K562 (cell line): ENCODE measurements around the gene JUNB. TPM values are rescaled to one million over a fixed set of nuclear protein-coding genes. Genes with fewer than 3 reads are reported as not detected.
A peak's percentile ranks its signal among the peaks of the same experiment; 100 is the strongest.

ENCODE experiments used
- ERF ChIP-seq: fragments of 450-650 bp; formaldehyde crosslinking; IDR thresholded peaks from 2 replicates; pipeline ENCODE4 v1.4.0; 2020; ENCODE audit warnings: mild to moderate bottlenecking, mixed read lengths
- GATAD2B ChIP-seq: fragments of 450-650 bp; IDR thresholded peaks from 2 replicates; pipeline ENCODE4 v1.6.1; 2017; ENCODE audit warnings: mild to moderate bottlenecking, borderline replicate concordance
- GTF2A2 ChIP-seq: IDR thresholded peaks from 2 replicates; pipeline ENCODE4 v1.6.1; 2016; ENCODE audit warnings: mild to moderate bottlenecking, missing genetic modification characterization, missing compliant biosample characterization
- HMG20A ChIP-seq: fragments of 450-650 bp; formaldehyde crosslinking; conservative IDR thresholded peaks from 2 replicates; pipeline ENCODE4 v1.4.0; 2020; ENCODE audit warnings: mild to moderate bottlenecking, mixed read lengths
- KAT2B ChIP-seq: IDR thresholded peaks from one replicate; pipeline ENCODE4 v1.6.1; 2012; ENCODE audit warnings: low read depth, mild to moderate bottlenecking, control low read depth, inconsistent platforms, low read length, moderate library complexity
- KLF16 ChIP-seq: IDR thresholded peaks from 2 replicates; pipeline ENCODE4 v1.6.1; 2016; ENCODE audit warnings: antibody characterized with exemption
- LEF1 ChIP-seq: fragments of 450-650 bp; IDR thresholded peaks from 2 replicates; pipeline ENCODE4 v1.6.1; 2016; ENCODE audit warnings: mild to moderate bottlenecking
- NR2C2 ChIP-seq, 2 experiments: fragments of 200-800 bp in 1 of 2; sonication (Bioruptor generic) in 1 of 2; sonication (generic) in 1 of 2; formaldehyde crosslinking in 1 of 2; IDR thresholded peaks; 2 replicates each; pipeline versions ENCODE4 v1.6.1 to v1.8.0; 2016 to 2022; ENCODE audit warnings: mild to moderate bottlenecking in 1 of 2, missing compliant biosample characterization in 1 of 2, missing genetic modification characterization in 1 of 2, missing genetic modification reagents in 1 of 2
- ZFP30 ChIP-seq: fragments of 250-450 bp; sonication (Bioruptor Pico); IDR thresholded peaks from 2 replicates; pipeline ENCODE4 v1.8.0; 2022; ENCODE audit warnings: moderate library complexity, mild to moderate bottlenecking, inconsistent platforms, borderline replicate concordance
- ZNF133 ChIP-seq: fragments of 250-450 bp; sonication (Bioruptor Pico); IDR thresholded peaks from 2 replicates; pipeline ENCODE4 v1.4.0; 2020; ENCODE audit warnings: mild to moderate bottlenecking
- polyA plus RNA-seq, 8 experiments: library from polyadenylated mRNA; depleted of rRNA in 4 of 8; stranded (reverse) in 5 of 8; unstranded in 3 of 8; fragments of >200 nt; fragmentation: Nextera tagmentation in 2 of 8; fragmentation: Illumina TruSeq in 1 of 8; extraction: Ambion mirVana in 2 of 8; extraction: Trizol in 1 of 8; gene quantifications; 2 replicates each; pipeline versions ENCODE4 v1.2.1 to v1.2.3, GENCODE V29; 2011 to 2014; ENCODE audit warnings: inconsistent platforms in 1 of 8, missing spikeins in 1 of 8
- total RNA-seq, 7 experiments: library from RNA; depleted of rRNA in 6 of 7; stranded (reverse); fragments of >200 nt in 6 of 7; fragmentation: Illumina TruSeq in 2 of 7; extraction: Trizol in 2 of 7; gene quantifications; 2 replicates each; pipeline versions ENCODE4 v1.2.1 to v1.2.3, GENCODE V29; 2011 to 2021; ENCODE audit warnings: low replicate concordance in 1 of 7
- TF ChIP-seq, protein P1 (sequence below): sonication (generic); formaldehyde crosslinking; IDR thresholded peaks from 2 replicates; pipeline ENCODE4 v1.8.0; 2022; ENCODE audit warnings: mild to moderate bottlenecking, missing genetic modification reagents
- TF ChIP-seq, protein P2 (sequence below): sonication (generic); formaldehyde crosslinking; IDR thresholded peaks from 2 replicates; pipeline ENCODE4 v1.8.0; 2022; ENCODE audit warnings: mild to moderate bottlenecking, low read depth, missing genetic modification reagents
- TF ChIP-seq, protein P3 (sequence below): fragments of 250-450 bp; sonication (Bioruptor Pico); IDR thresholded peaks from 2 replicates; pipeline ENCODE4 v1.8.0; 2022; ENCODE audit warnings: moderate library complexity, mild to moderate bottlenecking, inconsistent platforms
- TF ChIP-seq, protein P4 (sequence below): fragments of 200-800 bp; sonication (Bioruptor generic); IDR thresholded peaks from 2 replicates; pipeline ENCODE4 v1.6.1; 2017; ENCODE audit warnings: missing genetic modification characterization, missing compliant biosample characterization
- TF ChIP-seq, protein P5 (sequence below), 2 experiments: fragments of 450-650 bp; formaldehyde crosslinking in 1 of 2; IDR thresholded peaks; 2 replicates each; pipeline versions ENCODE4 v1.4.0 to v1.6.1; 2014 to 2020; ENCODE audit warnings: mild to moderate bottlenecking in 2 of 2, borderline replicate concordance in 1 of 2, low read depth in 1 of 2

The JUNB gene
- total and polyA plus RNA-seq, 9 of the 15 experiments (the other 6 are each of a cell fraction or from before 2014, with no cell fraction given) = 0.23 to 88.1 (median 13.1) TPM

DNA sequence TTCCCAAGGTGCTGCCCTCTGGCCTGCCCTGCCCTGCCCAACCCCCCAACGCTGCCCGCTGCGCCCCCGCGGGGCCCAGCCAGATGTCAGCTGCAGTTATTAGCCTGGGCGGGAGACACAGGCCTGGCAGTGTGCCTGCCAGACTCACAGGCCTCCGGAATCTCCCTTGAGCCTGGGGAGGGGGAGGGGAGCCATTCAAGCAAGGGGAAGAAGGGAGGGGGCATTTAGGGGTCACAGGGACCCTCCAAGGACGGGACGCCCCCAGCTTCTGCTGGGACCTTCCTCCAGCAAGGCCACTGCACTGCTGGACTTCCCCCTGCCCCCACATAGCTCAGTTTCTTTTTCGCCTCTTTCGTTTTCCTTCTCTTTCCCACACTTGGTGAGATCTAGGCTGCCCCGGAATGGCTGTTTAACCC lies 2.6 kb upstream of the JUNB start (continued):
- TF ChIP-seq NR2C2 (CRISPR knock-in tag; IDR thresholded peaks at IDR 0.05) = no peak
- TF ChIP-seq NR2C2 (tag; IDR thresholded peaks at IDR 0.05) = peak; percentile 68
- no peak for TF ChIP-seq ZFP30 (CRISPR knock-in tag)
- TF ChIP-seq KAT2B = no peak
- TF ChIP-seq HMG20A (CRISPR knock-in tag) = no peak
- TF ChIP-seq, protein P1, sequence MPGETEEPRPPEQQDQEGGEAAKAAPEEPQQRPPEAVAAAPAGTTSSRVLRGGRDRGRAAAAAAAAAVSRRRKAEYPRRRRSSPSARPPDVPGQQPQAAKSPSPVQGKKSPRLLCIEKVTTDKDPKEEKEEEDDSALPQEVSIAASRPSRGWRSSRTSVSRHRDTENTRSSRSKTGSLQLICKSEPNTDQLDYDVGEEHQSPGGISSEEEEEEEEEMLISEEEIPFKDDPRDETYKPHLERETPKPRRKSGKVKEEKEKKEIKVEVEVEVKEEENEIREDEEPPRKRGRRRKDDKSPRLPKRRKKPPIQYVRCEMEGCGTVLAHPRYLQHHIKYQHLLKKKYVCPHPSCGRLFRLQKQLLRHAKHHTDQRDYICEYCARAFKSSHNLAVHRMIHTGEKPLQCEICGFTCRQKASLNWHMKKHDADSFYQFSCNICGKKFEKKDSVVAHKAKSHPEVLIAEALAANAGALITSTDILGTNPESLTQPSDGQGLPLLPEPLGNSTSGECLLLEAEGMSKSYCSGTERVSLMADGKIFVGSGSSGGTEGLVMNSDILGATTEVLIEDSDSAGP = no peak
- TF ChIP-seq, protein P2, sequence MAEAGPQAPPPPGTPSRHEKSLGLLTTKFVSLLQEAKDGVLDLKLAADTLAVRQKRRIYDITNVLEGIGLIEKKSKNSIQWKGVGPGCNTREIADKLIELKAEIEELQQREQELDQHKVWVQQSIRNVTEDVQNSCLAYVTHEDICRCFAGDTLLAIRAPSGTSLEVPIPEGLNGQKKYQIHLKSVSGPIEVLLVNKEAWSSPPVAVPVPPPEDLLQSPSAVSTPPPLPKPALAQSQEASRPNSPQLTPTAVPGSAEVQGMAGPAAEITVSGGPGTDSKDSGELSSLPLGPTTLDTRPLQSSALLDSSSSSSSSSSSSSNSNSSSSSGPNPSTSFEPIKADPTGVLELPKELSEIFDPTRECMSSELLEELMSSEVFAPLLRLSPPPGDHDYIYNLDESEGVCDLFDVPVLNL (CRISPR knock-in tag) = no peak
- no peak for TF ChIP-seq KLF16
- TF ChIP-seq ERF = no peak
- no peak for TF ChIP-seq LEF1
- no peak for TF ChIP-seq GATAD2B
- TF ChIP-seq, protein P3, sequence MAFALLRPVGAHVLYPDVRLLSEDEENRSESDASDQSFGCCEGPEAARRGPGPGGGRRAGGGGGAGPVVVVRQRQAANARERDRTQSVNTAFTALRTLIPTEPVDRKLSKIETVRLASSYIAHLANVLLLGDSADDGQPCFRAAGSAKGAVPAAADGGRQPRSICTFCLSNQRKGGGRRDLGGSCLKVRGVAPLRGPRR = no peak
- no peak for TF ChIP-seq ZNF133 (CRISPR knock-in tag)
- TF ChIP-seq, protein P4, sequence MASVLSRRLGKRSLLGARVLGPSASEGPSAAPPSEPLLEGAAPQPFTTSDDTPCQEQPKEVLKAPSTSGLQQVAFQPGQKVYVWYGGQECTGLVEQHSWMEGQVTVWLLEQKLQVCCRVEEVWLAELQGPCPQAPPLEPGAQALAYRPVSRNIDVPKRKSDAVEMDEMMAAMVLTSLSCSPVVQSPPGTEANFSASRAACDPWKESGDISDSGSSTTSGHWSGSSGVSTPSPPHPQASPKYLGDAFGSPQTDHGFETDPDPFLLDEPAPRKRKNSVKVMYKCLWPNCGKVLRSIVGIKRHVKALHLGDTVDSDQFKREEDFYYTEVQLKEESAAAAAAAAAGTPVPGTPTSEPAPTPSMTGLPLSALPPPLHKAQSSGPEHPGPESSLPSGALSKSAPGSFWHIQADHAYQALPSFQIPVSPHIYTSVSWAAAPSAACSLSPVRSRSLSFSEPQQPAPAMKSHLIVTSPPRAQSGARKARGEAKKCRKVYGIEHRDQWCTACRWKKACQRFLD (CRISPR knock-in tag) = no peak
- TF ChIP-seq, protein P5, sequence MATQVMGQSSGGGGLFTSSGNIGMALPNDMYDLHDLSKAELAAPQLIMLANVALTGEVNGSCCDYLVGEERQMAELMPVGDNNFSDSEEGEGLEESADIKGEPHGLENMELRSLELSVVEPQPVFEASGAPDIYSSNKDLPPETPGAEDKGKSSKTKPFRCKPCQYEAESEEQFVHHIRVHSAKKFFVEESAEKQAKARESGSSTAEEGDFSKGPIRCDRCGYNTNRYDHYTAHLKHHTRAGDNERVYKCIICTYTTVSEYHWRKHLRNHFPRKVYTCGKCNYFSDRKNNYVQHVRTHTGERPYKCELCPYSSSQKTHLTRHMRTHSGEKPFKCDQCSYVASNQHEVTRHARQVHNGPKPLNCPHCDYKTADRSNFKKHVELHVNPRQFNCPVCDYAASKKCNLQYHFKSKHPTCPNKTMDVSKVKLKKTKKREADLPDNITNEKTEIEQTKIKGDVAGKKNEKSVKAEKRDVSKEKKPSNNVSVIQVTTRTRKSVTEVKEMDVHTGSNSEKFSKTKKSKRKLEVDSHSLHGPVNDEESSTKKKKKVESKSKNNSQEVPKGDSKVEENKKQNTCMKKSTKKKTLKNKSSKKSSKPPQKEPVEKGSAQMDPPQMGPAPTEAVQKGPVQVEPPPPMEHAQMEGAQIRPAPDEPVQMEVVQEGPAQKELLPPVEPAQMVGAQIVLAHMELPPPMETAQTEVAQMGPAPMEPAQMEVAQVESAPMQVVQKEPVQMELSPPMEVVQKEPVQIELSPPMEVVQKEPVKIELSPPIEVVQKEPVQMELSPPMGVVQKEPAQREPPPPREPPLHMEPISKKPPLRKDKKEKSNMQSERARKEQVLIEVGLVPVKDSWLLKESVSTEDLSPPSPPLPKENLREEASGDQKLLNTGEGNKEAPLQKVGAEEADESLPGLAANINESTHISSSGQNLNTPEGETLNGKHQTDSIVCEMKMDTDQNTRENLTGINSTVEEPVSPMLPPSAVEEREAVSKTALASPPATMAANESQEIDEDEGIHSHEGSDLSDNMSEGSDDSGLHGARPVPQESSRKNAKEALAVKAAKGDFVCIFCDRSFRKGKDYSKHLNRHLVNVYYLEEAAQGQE (IDR thresholded peaks at IDR 0.05; ENCODE audit: borderline replicate concordance) = no peak
- TF ChIP-seq, protein P5 (CRISPR knock-in tag; IDR thresholded peaks at IDR 0.05; ENCODE audit: low read depth) = no peak
- TF ChIP-seq GTF2A2 (tag) = no peak
